Ecto neural progenitor cell (in vitro differentiated cells): ENCODE data around the gene AASDH.

Experiments used
- DNase-seq: peaks from one replicate; pipeline ENCODE4 v3.0.0-alpha.2; 2018; ENCODE audit warnings: low spot score

The AASDH gene, protein sequence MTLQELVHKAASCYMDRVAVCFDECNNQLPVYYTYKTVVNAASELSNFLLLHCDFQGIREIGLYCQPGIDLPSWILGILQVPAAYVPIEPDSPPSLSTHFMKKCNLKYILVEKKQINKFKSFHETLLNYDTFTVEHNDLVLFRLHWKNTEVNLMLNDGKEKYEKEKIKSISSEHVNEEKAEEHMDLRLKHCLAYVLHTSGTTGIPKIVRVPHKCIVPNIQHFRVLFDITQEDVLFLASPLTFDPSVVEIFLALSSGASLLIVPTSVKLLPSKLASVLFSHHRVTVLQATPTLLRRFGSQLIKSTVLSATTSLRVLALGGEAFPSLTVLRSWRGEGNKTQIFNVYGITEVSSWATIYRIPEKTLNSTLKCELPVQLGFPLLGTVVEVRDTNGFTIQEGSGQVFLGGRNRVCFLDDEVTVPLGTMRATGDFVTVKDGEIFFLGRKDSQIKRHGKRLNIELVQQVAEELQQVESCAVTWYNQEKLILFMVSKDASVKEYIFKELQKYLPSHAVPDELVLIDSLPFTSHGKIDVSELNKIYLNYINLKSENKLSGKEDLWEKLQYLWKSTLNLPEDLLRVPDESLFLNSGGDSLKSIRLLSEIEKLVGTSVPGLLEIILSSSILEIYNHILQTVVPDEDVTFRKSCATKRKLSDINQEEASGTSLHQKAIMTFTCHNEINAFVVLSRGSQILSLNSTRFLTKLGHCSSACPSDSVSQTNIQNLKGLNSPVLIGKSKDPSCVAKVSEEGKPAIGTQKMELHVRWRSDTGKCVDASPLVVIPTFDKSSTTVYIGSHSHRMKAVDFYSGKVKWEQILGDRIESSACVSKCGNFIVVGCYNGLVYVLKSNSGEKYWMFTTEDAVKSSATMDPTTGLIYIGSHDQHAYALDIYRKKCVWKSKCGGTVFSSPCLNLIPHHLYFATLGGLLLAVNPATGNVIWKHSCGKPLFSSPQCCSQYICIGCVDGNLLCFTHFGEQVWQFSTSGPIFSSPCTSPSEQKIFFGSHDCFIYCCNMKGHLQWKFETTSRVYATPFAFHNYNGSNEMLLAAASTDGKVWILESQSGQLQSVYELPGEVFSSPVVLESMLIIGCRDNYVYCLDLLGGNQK

DNA sequence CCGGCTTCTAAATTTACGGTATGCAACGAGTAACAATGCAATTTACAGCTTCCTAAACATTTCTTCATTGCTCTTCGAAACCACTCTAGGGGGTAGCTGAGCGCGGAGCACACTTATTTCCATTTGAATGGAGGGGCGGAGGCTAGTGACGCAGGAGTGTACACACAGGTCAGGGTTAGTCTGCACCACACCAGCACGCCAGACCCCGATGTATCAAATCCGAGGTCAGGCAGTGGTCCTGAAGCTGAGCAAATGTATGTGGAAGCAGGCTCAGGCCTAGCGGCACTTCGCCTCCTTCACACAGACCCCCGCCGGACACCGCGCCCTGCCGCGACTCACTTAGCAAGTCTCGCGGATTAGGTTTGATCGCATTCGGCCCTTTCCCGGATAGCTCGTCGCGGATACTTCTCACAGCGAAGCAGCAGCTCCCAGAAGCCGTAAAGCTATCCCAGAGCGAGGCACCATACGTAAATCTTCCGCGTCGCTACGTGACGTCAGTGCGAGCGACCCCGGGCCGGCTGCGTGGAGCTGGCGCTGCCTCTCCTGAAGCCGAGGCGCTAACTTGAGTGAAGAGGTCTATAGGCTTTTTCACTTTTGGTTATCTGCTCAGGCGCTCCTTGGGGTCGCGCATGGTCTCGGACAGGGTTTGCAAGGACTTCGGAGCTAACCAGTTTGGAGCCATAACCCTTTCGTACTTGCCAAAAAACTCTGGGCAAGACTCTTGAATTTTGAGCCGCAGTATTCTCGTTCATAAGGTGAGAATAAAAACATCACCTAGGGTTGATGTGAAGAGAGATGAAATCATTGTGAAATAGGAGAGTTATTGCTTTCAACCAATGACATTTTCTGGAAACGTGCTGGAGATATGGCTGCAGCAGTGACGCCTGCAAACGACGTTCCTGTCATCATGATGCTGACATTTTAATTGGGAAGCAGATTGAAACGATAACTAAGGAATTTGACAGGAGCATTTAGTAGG lies at the start of gene AASDH:
Gene AASDH (minus strand): TSS at position 469 of the 979 bp plus-strand sequence. CDS start 3,192 bp downstream, outside the sequence.
- peak; percentile 98 for DNase-seq

DNA sequence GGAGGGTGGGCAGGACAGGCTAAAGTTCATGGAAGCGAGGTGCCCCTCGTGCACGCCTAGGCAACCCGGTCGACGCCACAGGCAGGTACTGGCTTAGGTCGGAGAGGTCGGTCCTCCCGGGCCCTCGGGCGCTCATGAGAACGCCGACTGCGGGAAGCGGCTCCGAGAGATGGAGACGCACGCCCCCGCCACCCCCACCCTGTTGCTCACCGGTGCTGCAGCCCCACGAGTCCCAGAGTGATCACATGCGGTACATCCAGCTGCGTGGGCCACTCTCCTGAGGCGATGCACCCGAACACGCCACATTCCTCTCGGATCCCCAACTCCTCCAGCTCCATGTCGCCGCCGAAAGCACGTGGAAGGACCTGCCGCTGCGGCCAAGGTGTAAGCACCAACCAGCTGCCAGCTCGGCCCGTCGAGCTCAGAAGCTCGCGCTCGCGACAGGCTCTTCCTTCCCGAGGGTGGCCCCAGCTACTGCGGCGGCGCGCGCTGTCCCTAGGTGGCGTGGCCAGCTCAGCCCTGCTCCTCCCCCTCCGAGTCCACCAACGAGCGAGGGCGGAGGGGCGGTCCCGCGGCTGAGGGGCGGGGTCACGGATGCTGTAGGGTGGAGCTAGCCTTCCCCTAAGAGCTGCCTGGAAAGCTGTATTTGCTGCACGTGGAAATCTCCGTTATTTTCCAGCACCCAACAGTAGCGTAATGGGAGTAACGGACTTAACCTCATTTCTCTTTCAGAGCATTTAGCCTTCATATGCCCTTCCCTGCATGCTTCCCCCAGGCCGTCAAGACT lies 48.0 kb upstream of the AASDH start, which contains the start of gene PPAT:
Gene PPAT (minus strand): TSS at position 476 of the 787 bp plus-strand sequence. CDS start 138 bp downstream, at position 338.
- peak; percentile 99 for DNase-seq

DNA sequence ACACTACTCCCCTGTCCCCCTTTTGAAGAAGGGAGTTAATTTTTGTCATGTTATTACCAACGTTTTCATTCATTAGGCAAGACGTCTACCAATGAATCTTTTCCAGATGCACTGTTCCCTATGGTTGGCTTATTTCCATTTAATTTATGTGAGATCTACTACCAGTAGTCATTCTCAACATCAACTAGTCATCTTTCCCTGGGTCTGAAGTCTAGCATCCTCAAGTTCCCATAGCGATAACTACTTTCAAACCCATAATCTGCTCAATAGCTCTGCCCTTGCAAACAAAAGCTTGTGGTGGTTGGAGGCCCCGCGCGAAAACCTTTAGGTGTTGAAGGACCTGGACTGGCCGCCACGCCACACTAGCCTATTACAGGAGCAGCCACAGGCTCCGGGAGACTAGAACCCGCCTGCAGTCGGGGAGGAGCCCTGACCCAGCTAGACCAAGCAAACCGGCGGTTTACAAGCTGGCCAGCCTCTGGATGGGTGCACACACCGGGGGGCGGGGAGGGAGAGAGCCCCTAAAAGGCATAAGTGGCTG lies 47.4 kb upstream of the AASDH start:
- DNase-seq: peak; percentile 84

DNA sequence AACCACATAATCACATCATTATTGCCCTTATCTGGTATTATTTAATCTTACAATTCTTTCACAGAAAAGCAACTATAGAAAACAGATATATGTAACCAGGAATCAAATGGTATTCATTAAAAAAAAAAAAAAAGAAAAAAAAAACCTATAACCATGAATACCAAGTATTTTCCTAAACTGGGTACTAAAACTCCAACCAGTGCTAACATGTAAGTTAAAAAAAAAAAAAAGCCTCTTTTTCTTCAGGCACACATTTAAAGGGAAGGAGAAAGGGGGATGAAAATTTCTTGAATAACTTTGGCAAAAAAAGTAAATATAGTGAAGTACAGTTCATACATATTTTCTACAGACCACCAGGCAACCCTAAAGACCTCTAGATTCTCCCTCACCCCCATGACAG lies 46.0 kb upstream of the AASDH start:
- DNase-seq: no peak

DNA sequence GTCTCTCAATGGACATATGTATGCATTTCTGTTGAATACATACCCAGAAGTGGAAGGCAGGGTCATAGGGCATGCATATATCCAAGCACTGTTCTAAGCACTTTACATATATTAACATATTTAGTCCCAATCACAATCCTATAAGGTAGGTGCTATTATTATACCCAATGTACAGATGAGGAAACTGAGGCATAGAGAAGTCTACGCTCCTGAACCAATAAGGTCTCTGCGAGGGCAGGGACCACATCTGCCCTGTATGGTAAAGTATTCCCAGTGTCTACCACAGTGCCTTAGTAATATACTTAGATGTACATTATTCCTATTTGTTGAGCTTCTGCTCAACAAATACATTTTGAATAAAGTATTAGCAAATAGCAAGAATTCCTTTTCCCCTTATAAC lies 42.9 kb upstream of the AASDH start:
- no peak for DNase-seq

DNA sequence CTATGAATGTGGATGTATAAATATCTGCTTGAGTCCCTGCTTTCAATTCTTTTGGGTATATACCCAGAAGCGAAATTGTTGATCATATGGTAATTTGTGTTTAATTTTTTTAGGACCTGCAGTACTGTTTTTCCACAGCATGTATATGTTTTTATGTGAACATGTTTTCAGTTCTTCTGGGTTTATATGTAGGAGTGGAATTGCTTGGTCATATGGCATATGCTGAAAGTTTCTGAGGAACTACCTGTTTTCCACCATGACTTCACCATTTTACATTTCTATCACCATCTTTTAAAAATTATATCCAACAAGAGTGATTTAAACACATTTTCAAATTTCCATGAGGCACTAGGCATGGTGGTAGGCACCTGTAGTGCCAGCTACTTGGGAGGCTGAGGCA lies 39.9 kb upstream of the AASDH start:
- DNase-seq: no peak

DNA sequence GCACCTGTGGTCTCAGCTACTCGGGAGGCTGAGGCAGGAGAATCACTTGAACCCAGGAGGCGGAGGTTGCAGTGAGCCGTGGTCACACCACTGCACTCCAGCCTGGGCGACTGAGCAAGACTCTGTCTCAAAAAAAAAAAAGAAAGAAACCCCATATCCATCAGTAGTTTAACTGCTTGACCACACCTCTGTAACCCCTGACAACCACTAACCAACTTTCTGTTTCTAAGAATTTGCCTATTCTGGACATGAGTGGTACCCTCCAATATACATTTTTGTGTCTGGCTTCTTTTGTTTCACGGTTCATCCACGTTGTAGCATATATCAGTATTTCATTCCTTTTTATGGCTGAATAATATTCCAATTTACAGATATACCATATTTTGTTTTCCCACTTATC lies 39.0 kb upstream of the AASDH start:
- no peak for DNase-seq

DNA sequence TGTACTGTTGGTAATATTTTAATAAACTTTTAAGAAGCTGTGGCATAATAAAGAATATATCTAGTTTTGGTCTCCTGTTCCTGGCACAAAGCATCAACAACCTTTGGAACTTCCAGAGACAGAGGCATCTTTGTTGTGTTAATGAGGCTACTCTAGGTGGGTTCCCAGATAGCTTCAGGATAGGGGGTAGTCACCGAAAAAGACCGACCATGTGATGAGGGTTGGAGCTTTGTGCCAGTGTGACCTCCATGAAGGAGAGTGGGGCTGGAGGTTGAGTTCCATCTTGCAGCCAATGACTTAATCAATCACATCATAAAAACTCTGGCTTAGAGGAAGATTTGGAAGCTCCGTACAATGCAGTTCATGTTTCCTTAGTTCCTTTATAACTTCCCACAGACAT lies 38.2 kb upstream of the AASDH start:
- DNase-seq: no peak

DNA sequence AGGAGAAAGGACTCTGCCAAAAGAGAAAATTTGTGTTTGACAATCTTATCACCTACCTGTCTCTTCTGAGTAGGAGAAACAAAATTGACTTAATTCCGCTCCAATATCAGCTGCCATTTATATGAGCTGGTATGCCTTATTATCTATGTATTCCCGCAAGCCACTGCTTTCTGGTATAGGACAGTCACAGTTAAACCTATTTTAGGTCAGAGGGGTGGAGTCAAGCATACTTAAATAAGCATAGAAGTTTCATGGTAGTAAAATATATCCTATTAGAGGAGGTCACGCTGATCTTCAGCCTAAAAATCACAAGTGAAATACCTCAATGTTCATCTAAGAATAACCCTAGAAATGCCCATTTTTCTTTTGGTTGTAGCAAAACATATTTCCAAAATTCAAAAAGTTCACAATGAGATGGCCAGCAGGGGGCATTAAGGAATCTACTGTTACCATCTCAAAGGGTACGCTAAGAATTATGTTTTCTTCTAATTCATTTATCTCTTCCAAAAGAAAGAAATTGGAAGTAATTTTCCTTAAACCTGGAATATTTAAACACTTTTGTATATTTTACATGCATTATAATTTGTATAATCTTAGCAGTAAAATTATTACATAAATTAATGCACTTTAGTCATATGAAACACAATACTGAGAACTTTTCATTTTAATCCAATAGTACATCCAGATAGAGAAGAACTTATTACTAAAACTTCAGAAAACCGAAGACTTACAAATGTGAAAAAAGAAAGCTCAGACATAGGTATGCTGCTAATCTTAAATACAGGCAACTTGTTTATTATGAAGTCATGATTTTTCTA lies 37.6 kb upstream of the AASDH start:
- DNase-seq: no peak

DNA sequence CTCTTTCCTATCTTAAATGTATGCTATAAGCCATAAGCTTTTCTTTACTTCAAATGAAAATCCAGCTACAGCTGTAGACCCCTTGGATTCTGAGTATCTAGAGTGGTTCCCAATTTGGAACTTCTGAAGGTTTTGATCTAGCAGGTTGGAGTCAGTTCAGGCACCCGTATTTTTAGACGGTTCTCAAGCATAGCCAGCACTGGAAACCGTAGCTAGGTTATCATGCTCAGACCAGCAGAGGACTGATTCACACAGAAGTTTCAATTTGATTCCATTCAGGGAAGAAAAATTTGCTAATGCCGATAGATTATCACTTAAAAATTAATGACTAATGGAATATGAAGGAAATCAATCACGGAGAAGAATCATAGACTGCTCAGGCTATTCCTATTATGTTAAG lies 36.9 kb upstream of the AASDH start:
- DNase-seq: no peak

DNA sequence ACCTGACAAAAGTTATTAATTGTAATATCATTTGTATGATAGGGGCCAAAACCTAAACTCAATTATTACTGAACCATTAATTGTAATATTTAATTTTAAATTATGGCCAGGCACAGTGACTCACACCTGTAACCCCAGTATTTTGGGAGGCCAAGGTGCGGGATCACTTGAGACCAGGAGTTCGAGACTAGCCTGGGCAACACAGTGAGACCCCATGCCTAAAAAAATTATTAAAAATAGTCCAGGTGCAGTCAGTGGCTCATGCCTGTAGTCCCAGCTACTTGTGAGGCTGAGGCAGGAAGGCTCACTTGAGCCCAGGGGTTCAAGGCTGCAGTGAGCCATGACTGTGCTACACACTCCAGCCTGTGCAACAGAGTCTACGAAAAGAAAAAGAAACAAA lies 30.1 kb upstream of the AASDH start:
- DNase-seq: no peak

DNA sequence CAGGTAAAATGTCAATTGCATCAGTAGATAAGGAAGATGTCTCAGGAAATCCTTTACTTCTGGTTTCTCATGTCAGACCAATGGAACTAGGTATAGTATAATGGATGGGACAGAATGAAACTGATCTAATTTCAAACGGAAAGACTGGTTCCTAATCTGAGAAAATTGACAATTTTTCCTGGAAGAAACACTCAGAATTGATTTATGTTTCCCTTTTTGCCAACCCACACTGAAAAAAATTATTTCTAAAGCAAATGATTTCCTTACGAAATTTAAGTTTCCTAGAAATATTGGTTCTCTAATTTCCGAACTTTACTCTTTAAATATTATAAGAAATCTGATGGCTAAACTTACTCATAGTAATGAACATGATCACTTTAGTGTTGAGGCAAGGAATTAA lies 29.1 kb upstream of the AASDH start:
- DNase-seq: no peak

DNA sequence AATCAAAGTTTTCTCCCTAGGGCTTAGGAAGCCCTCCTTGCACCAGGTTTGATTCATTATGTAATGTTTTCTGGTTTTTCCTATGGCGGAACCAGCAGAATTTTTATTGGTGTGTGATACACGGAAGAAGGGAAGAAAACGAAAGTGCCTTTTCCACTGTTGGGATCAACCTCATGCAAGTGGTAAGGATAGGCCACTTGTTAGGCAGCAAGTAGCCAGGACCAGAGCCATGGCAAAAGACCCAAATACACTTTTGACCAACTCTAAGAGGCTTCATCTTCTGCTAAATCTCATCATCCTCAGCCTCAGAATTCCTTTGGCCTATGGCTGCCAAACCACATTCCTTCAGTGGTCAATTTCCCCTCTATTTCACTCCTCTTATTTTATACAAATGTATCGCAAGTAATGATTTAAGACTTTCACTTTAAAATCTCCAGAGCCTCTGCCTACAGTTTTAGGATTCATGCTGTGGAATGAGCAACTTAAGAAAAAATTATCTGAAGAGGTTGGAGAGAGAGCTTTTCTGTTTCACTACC lies 26.9 kb upstream of the AASDH start:
- no peak for DNase-seq

DNA sequence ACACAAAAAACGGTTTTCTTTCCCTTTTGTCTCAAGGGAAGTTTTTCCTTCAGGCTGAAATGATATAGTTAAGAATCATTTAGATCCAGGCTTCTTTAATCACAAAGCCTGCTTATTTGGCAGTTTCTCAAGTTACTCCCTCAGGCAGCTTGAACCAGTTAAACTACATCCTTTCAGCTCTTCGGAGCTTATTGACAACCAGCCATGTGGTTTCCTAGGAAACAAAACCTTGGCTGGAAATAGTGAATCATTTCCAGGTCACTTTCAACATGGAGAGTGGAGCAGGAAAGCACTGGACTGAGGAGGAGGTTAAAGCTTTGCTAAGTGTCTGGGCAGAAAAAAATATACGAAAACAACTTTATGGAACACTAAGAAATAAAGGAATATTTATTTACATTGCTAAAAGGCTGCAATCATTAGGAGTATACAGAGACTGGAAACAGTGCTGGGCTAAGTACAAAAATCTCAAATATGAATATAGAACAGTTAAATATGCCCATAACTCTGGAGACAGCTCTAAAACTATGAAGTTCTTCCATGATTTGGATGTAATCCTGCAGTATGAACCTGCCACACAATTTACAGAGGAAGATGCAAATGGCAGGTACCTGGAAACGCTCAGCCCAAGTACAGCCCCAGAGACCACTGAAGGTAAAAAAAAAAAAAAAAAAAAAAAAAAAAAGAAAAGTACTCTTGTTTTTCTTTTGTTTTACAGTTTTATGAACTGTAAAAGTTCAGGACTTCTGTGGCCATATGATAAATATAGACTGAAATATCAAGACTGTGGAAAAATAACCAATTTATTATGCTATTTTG lies 23.2 kb upstream of the AASDH start:
- no peak for DNase-seq

DNA sequence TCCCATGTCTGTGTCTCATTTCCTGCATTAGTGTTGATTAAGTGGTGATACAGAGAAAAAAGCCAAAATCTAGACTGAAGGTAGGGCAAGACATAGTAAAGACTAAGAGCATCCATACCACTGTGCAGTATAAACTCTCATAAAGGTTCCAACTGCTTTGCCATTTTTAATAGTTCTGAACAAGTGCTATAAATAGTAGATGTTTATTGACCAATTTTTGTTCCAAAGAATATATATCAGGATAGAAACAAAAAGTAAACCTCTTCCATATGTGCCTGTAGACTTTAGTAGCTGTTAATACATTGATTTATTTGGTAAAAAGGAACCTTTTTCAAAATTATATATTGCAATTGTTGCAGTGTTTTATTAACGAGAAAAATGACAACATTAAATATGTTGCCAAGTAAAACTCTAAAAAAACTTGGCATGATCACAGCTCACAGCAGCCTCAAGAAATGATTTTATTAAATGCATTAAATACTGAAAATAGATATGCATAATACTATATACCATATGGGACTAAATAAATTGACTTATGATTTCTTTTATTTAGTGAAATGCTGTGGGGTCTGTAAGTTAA lies 22.3 kb upstream of the AASDH start:
- no peak for DNase-seq

DNA sequence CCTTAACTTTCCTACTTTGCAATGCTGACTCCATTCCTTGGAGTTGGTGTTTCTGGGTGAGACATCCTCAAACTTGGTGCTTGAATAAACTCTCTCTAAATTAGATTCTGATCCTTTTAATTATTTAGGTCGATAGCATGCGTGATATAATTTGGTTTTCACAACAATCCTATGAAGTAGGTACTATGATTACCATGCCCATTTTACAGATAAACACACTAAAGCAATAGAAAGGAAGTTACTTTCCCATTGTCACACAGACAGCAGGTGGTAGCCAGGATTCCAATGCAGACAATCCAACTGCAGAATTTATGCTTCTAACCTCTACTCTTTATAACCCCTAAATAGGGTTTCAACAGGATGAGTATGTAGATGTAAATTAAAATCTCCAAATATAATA lies 21.7 kb upstream of the AASDH start:
- no peak for DNase-seq

DNA sequence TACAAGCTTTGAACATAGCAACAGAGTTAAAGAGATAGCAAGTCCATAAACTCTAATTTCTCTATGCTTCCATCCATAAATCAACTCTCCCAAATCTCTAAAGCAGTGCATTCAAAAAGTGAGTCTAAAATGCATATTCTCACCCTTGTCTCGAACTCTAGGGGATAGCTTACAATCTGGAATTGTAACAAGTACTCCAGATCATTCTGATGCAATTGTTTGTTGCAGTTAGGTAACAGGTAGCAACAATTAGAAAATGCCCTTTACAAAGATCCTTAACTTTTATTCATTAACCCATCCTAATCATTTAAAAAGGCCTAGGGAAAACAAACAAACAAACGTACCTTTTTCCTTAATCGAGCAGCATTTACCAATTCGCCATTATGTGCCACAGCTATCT lies 18.9 kb upstream of the AASDH start:
- no peak for DNase-seq

DNA sequence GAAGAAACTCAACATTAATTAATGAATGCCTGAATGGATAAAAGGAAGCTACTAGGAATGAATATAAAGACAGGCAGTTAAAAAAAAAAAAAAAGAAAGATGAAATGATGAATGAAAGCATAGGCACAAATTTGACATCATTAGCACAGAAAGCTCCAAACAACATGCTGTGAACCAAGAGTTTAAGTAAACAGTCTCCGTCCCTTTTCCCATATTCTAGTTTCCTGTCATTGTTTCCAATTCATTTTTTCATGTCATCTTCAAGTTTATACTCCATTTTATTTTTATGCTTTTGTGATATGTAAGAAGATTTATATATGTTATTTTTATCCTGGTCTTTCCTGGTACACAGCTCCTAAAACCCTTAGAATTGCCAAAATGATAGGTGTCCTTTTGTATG lies 17.7 kb upstream of the AASDH start:
- DNase-seq: no peak
